ENCODE measurements around the gene MAT1A. TPM values are rescaled to one million over a fixed set of nuclear protein-coding genes. Genes with fewer than 3 reads are reported as not detected.

Gene MAT1A
- total RNA-seq (1 to 10 TPM; 5.6 to 8.3 TPM), polyA plus RNA-seq (ENCODE audit: insufficient read depth, low read depth, low replicate concordance) (8.3 TPM)
- long read RNA-seq, donor 1 = 0 reads
- long read RNA-seq, donor 2, partial matches to known transcripts = 0 of 1 reads
- long read RNA-seq, donor 2, other reads (novel, unspliced or antisense) = 0 of 1 reads

DNA sequence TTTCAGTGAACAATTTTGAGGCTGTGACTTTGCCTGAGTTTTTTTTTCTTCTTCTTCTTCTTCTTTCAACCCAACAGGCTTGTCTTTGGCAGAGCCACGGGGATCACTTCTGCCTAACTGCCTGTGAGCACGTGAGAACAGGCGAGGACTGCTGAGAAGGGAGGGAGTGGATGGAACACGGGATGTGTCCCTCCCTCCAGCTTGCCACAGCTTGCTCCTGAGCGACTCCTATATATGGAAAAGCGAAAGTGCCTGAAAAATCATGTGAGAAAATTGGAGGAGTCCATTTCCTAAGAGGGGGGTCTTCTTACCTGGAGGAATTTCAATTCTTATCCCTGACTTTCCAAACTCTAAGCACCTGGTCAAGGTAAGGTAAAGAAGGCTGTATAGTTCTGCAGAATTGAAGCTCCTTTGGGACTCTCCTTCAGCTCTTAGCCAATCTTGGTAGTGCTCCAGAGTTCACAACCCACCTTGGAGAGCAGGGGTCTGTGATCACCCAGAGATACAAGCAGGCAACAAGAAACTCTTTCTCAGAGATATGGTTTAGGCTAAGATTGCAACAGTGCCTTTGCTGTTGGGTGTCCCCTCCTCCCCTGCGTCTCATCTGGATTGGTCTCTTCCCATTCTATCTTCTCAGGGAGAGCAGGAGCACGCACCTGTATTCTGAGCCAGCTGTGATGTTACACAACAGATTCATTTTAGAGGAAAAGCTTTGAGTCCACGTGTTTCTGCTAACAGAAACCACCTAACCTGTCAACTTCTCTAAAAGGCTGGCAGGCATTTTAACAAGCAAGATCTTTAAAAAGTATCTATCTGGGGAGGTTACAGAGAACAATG lies at the start of gene MAT1A:
MAT1A (minus strand) TSS at position 208 of the 837 bp plus-strand sequence. CDS start 235 bp downstream, outside the sequence.
- no peak for TF ChIP-seq POLR2A (IDR thresholded peaks at IDR 0.05)
- intact Hi-C loops (cut with DNase I; ENCODE audit: low total_unique reads) = no loop called here
- WGBS, 2 donors = 46 to 49% methylated on average over 9 of the region's 9 CpGs

GRCh38 chr10:80333983-80334382 lies 44.5 kb upstream of the MAT1A start:
- no peaks in the 10 kb centered on the region for H3K36me3 ChIP-seq (ENCODE audit: low read depth, missing control alignments)
- DNase-seq = no peak

More for the DNA sequence above, at the start of gene MAT1A:
- no peak within 1 kb of the TSS for H3K4me3 ChIP-seq
- H3K4me1 ChIP-seq = no peaks in the 10 kb centered on the region
- H3K36me3 ChIP-seq (ENCODE audit: low read depth, missing control alignments) = no peaks in the 10 kb centered on the region
- peak; percentile 77 for DNase-seq
- no peak within 1 kb of the TSS for H3K27ac ChIP-seq
- H3K27me3 ChIP-seq = no peaks in the 10 kb centered on the region
- no peaks in the 10 kb centered on the region for H3K9me3 ChIP-seq

DNA sequence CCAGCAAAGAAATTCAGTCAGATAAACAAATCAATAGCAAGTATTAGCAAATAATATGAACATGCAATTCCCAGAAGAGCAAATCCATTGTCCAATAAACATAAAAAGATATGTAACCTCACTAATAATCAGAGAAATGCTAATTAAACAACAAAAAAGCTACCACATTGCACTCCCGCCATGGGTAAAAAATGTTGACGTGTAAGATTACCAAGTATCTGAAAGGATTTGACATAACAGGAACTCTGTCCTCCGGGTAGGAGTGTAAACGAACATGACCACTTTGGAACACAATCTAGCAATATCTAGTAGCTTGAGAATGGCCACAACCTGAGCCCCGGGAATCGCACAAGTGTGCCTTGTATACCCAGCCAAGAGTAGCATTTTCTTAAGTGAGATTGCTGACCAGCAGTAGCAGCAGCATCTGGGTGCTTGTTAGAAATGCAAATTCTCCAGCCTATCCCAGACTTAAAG lies 35.5 kb upstream of the MAT1A start:
- H3K4me3 ChIP-seq = no peak overlapping the region
- no peaks in the 10 kb centered on the region for H3K9me3 ChIP-seq
- H3K27me3 ChIP-seq = no peaks in the 10 kb centered on the region
- TF ChIP-seq CTCF (IDR thresholded peaks at IDR 0.05) (no peak), POLR2A (IDR thresholded peaks at IDR 0.05) (no peak)
- 81 to 92% methylated on average over 6 of the region's 6 CpGs for WGBS, 2 donors
- H3K4me1 ChIP-seq = no peaks in the 10 kb centered on the region
- no peak overlapping the region for H3K27ac ChIP-seq
- no peaks in the 10 kb centered on the region for H3K36me3 ChIP-seq (ENCODE audit: low read depth, missing control alignments)
- no peak for DNase-seq
- intact Hi-C loops (cut with DNase I; ENCODE audit: low total_unique reads) = no loop called here

More at GRCh38 chr10:80333983-80334382, 44.5 kb upstream of the MAT1A start:
- Histone ChIP-seq H3K4me3 (no peak overlapping the region), H3K4me1 (no peaks in the 10 kb centered on the region), H3K27ac (no peak overlapping the region), H3K9me3 (no peaks in the 10 kb centered on the region), H3K27me3 (no peaks in the 10 kb centered on the region)
- TF ChIP-seq CTCF (IDR thresholded peaks at IDR 0.05) (no peak), POLR2A (IDR thresholded peaks at IDR 0.05) (no peak)
- 95 to 100% methylated on average over 1 of the region's 1 CpG for WGBS, 2 donors
- intact Hi-C loops (cut with DNase I; ENCODE audit: low total_unique reads) = no loop called here

- H3K27me3 ChIP-seq = no peaks in the 10 kb centered on the region
- DNase-seq = no peak
- intact Hi-C loops (cut with DNase I; ENCODE audit: low total_unique reads) = no loop called here
- no peak overlapping the region for H3K4me3 ChIP-seq
- H3K4me1 ChIP-seq = no peaks in the 10 kb centered on the region
- TF ChIP-seq CTCF (IDR thresholded peaks at IDR 0.05) = no peak
- TF ChIP-seq POLR2A (IDR thresholded peaks at IDR 0.05) = no peak
- WGBS, 2 donors = 76 to 87% methylated on average over 1 of the region's 1 CpG
- H3K9me3 ChIP-seq = no peaks in the 10 kb centered on the region
- no peaks in the 10 kb centered on the region for H3K36me3 ChIP-seq (ENCODE audit: low read depth, missing control alignments)
- H3K27ac ChIP-seq = no peak overlapping the region
These were observed 34.6 kb upstream of the MAT1A start for GRCh38 chr10:80324086-80324485.

- DNase-seq = no peak
- Histone ChIP-seq H3K4me1 (no peaks in the 10 kb centered on the region), H3K36me3 (ENCODE audit: low read depth, missing control alignments) (no peaks in the 10 kb centered on the region), H3K27me3 (no peaks in the 10 kb centered on the region), H3K4me3 (no peak overlapping the region), H3K27ac (no peak overlapping the region), H3K9me3 (no peaks in the 10 kb centered on the region)
- TF ChIP-seq POLR2A (IDR thresholded peaks at IDR 0.05) = no peak
- no peak for TF ChIP-seq CTCF (IDR thresholded peaks at IDR 0.05)
- WGBS, 2 donors = 80 to 95% methylated on average over 3 of the region's 3 CpGs
- intact Hi-C loops (cut with DNase I; ENCODE audit: low total_unique reads) = no loop called here
These were observed 33.9 kb upstream of the MAT1A start for GRCh38 chr10:80323311-80323710.

Data from testis (tissue), 5 donors.